GM12874 (cell line): Measurements from ENCODE around the gene ERC2.

ENCODE experiments used
- TF ChIP-seq, protein P1 (sequence below): IDR thresholded peaks from 2 replicates; pipeline ENCODE4 v1.5.1; 2011; ENCODE audit warnings: low read depth, mild to moderate bottlenecking, control low read depth, low read length, moderate library complexity; ENCODE audit not compliant: insufficient read depth

ERC2 gene

DNA sequence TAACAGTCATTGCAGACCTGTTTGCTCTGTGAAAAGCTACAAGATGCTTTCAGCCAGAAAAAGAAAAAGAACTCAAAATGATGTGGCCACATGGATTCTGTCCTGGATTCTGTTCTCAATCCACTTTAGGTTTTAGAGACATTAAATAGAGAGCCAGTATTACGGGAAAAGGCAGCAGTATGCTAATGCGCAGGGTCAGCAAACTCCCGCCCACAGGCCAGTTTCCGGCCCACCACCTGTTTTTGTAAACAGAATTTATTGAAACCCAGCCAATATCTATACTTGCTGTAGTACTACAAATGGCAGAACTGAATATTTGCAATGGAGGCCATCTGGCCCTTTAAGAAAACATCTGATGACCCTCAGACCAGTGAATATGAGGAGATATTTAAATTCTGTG, 416.1 kb downstream of the ERC2 start:
- TF ChIP-seq, protein P1, sequence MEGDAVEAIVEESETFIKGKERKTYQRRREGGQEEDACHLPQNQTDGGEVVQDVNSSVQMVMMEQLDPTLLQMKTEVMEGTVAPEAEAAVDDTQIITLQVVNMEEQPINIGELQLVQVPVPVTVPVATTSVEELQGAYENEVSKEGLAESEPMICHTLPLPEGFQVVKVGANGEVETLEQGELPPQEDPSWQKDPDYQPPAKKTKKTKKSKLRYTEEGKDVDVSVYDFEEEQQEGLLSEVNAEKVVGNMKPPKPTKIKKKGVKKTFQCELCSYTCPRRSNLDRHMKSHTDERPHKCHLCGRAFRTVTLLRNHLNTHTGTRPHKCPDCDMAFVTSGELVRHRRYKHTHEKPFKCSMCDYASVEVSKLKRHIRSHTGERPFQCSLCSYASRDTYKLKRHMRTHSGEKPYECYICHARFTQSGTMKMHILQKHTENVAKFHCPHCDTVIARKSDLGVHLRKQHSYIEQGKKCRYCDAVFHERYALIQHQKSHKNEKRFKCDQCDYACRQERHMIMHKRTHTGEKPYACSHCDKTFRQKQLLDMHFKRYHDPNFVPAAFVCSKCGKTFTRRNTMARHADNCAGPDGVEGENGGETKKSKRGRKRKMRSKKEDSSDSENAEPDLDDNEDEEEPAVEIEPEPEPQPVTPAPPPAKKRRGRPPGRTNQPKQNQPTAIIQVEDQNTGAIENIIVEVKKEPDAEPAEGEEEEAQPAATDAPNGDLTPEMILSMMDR: no peak

DNA sequence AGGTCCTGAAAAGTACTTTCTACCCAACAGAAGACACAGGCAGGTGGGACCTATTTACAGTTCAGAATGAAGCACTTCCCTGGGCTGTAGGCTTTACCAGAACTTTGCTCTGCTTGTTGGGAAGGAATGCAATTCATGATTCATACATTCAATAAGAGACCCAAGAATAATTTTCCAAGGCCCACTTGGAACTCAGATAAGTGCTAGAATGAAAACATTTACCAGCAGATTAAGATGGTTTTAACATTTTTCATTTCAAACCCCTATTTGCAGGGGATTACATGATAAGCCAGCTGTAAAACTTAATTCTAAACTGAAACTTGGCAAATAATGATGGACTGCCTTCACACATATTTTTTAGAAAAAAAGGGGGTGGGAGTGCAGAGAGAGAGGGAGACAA, 417.2 kb downstream of the ERC2 start:
- TF ChIP-seq, protein P1: no peak

GRCh38 chr3:56048946-56049345, 419.3 kb downstream of the ERC2 start:
- TF ChIP-seq, protein P1: no peak

GRCh38 chr3:56048331-56048730, 419.9 kb downstream of the ERC2 start:
- TF ChIP-seq, protein P1: no peak

DNA sequence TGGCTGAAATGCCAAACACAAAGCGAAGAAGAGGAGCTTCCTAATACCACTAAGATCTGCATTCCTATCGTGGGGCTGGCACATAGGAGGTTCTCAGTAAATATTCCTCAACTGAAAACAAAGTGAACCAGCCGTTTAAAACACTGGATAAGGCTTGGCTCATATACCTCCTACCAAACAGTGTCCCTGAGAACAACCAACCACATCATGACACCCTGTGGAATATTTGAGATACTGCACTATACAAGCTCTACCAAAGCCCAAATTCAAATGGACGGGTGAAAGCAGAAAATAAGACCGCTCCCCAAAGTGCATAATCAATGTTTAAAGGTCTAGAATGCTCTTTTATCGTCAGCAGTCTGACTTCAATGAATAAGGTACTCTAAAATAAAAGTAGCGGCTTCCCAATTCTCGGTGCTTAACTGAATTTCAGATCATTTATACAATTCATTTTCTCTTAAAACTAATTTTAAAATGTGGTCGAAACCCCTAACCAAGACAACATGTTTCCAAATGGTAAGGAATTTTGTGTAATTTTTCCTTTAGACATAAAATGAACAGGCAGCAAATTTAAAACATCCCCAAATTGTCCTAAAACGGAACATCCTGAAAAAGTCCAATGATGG, 425.8 kb downstream of the ERC2 start:
- TF ChIP-seq, protein P1: no peak

DNA sequence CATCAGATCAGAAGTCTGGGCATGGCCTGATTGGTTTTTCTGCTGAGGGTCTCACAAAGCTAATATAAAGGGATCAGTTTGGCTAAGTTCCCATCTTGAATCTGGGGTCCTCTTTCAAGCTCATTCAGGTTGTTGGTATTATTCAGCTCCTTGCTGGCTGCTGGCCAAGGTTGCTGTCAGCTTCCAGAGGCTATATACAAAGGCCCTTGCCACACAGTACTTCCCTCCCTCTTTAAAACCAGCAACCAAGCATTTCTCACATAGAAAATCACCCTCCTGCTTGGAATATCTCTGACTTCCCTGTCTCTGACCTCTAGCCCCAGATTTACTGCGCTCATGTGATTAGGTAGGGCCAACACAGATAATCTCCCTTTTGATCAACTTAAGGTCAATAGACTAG, 442.9 kb downstream of the ERC2 start:
- TF ChIP-seq, protein P1: no peak

GRCh38 chr3:56023546-56023945, 444.7 kb downstream of the ERC2 start:
- TF ChIP-seq, protein P1: no peak
